Endothelial cell of umbilical vein (primary cell): ENCODE data around the gene NUDT3. TPM values are rescaled to one million over a fixed set of nuclear protein-coding genes. Genes with fewer than 3 reads are reported as not detected.

Experiments
- BruUV-seq: library from RNA; stranded (reverse); fragments of 400-500 nt; replicated peaks from 2 replicates; lab custom pipeline; 2021; lab: Mats Ljungman, UMichigan
- CTCF ChIA-PET: fragments of 300-600, 350-600 bp; sonication (Branson Sonifier 250); formaldehyde crosslinking; loops from one replicate; lab custom pipeline; 2021; ENCODE audit warnings: antibody characterized with exemption, inconsistent platforms; lab: Charles Lee
- POLR2A ChIA-PET: fragments of 300-600, 350-600 bp; sonication (Branson Sonifier 250); formaldehyde crosslinking; loops from one replicate; lab custom pipeline; 2021; ENCODE audit warnings: antibody characterized with exemption, inconsistent platforms; lab: Charles Lee
- DNase-seq: peaks from one replicate; pipeline ENCODE4 v3.0.0-alpha.2; 2011; ENCODE audit warnings: low read depth, low spot score
- FAIRE-seq: peaks from 2 replicates; lab custom pipeline; 2011; peaks lifted over from hg19 to GRCh38; lab: Jason Lieb, UNC
- H2AFZ ChIP-seq: 2 replicates; pipeline ENCODE4 v1.6.0; 2012; ENCODE audit warnings: low read depth, low read length, control low read depth, inconsistent platforms
- H3K27ac ChIP-seq: 2 replicates; pipeline ENCODE4 v1.5.1; 2011; ENCODE audit warnings: low read depth, mild to moderate bottlenecking, control low read depth, low read length, moderate library complexity; ENCODE audit not compliant: insufficient read depth
- H3K27me3 ChIP-seq, 2 experiments: 2 replicates each; pipeline versions ENCODE4 v1.6.0 to v1.6.1; 2011; ENCODE audit warnings: low read length in 2 of 2, mixed read lengths in 1 of 2; ENCODE audit not compliant: control insufficient read depth in 2 of 2, insufficient read depth in 2 of 2
- H3K36me3 ChIP-seq, 2 experiments: 2 replicates in 1 of 2; 3 replicates in 1 of 2; pipeline ENCODE4 v1.5.1; 2011; ENCODE audit warnings: low read length in 2 of 2, mild to moderate bottlenecking in 1 of 2, moderate library complexity in 1 of 2; ENCODE audit not compliant: control insufficient read depth in 2 of 2, insufficient read depth in 2 of 2; ENCODE audit errors: extremely low read depth in 1 of 2
- H3K4me1 ChIP-seq: 3 replicates; pipeline ENCODE4 v1.5.1; 2011; ENCODE audit warnings: mild to moderate bottlenecking, low read length; ENCODE audit not compliant: control insufficient read depth, insufficient read depth; ENCODE audit errors: extremely low read depth
- H3K4me2 ChIP-seq: 2 replicates; pipeline ENCODE4 v1.6.1; 2011; ENCODE audit warnings: low read length, control low read depth, mixed read lengths; ENCODE audit not compliant: insufficient read depth
- H3K4me3 ChIP-seq, 3 experiments: fragments of 200-600 bp in 1 of 3; sonication (generic), shearing (Covaris generic) in 1 of 3; replicated peaks in 1 of 3; 2 replicates each; pipeline ENCODE4 v1.5.1; 2011 to 2016; ENCODE audit warnings: control low read depth in 3 of 3, low read length in 3 of 3, mild to moderate bottlenecking in 2 of 3, inconsistent platforms in 1 of 3, low read depth in 1 of 3, moderate library complexity in 1 of 3; ENCODE audit not compliant: insufficient read depth in 1 of 3
- H3K79me2 ChIP-seq: 2 replicates; pipeline ENCODE4 v1.6.0; 2012; ENCODE audit warnings: low read length, inconsistent platforms; ENCODE audit not compliant: control insufficient read depth, insufficient read depth
- H3K9ac ChIP-seq: replicated peaks from 2 replicates; pipeline ENCODE3; 2011; ENCODE audit warnings: low read length, control low read depth; ENCODE audit not compliant: insufficient read depth; ENCODE audit errors: extremely low read depth
- H3K9me1 ChIP-seq: replicated peaks from 3 replicates; pipeline ENCODE4 v1.6.0; 2011; ENCODE audit warnings: mild to moderate bottlenecking, low read length; ENCODE audit not compliant: control insufficient read depth, insufficient read depth; ENCODE audit errors: extremely low read depth
- H3K9me3 ChIP-seq: replicated peaks from 2 replicates; pipeline ENCODE4 v1.5.1; 2012; ENCODE audit warnings: low read length, inconsistent platforms; ENCODE audit not compliant: control insufficient read depth, insufficient read depth
- H4K20me1 ChIP-seq: replicated peaks from 2 replicates; pipeline ENCODE3; 2011; ENCODE audit warnings: mild to moderate bottlenecking, low read length; ENCODE audit not compliant: control insufficient read depth, insufficient read depth; ENCODE audit errors: extremely low read depth
- CTCF ChIP-seq, 2 donors: IDR thresholded peaks; 1 replicate in 1 of 2; 2 replicates in 1 of 2; pipeline ENCODE4 v1.5.1; 2011; ENCODE audit warnings: low read length in 2 of 2, mild to moderate bottlenecking in 2 of 2, moderate library complexity in 2 of 2, control low read depth in 1 of 2, inconsistent platforms in 1 of 2, low read depth in 1 of 2; ENCODE audit not compliant: insufficient read depth in 1 of 2; ENCODE audit errors: extremely low read depth in 1 of 2
- EZH2 ChIP-seq: IDR thresholded peaks from 2 replicates; pipeline ENCODE4 v1.6.1; 2012; ENCODE audit warnings: borderline replicate concordance, low read depth, mild to moderate bottlenecking, moderate library complexity, low read length, inconsistent platforms; ENCODE audit not compliant: severe bottlenecking
- FOS ChIP-seq: IDR thresholded peaks from 2 replicates; pipeline ENCODE4 v1.6.1; 2011; ENCODE audit warnings: mild to moderate bottlenecking, low read length, moderate library complexity, borderline replicate concordance; ENCODE audit not compliant: insufficient read depth
- GATA2 ChIP-seq: IDR thresholded peaks from 2 replicates; pipeline ENCODE4 v1.7.0; 2011; ENCODE audit warnings: low read depth, mild to moderate bottlenecking, moderate library complexity, mixed read lengths, low read length; ENCODE audit not compliant: insufficient read length, insufficient read depth
- JUN ChIP-seq: IDR thresholded peaks from 2 replicates; pipeline ENCODE4 v1.6.1; 2011; ENCODE audit warnings: borderline replicate concordance, low read depth; ENCODE audit not compliant: insufficient read length, insufficient read depth
- MAX ChIP-seq: IDR thresholded peaks from 2 replicates; pipeline ENCODE4 v1.6.1; 2011; ENCODE audit not compliant: insufficient read depth, insufficient read length
- MYC ChIP-seq: IDR thresholded peaks from one replicate; pipeline ENCODE4 v1.6.1; 2011; ENCODE audit warnings: mild to moderate bottlenecking, low read depth, low read length
- POLR2A ChIP-seq: IDR thresholded peaks from 2 replicates; pipeline ENCODE4 v1.6.1; 2012; ENCODE audit warnings: low read depth, mild to moderate bottlenecking, control low read depth, low read length
- POLR2AphosphoS5 ChIP-seq: IDR thresholded peaks from 2 replicates; pipeline ENCODE4 v1.6.1; 2012; ENCODE audit warnings: low read depth, mild to moderate bottlenecking, control low read depth, low read length, moderate library complexity; ENCODE audit not compliant: insufficient read depth
- dilution Hi-C: fragments of 300-500 bp; cut with MboI; formaldehyde crosslinking; loops from one replicate; pipeline ENCODE4 v1.15.0; 2019; ENCODE audit warnings: low sequenced_read_pairs; ENCODE audit not compliant: extremely low pct_ligation_motif_present
- intact Hi-C: fragments of 100-400 bp; cut with micrococcal nuclease; formaldehyde crosslinking; loops from one replicate; pipeline ENCODE4 v1.10.0; 2022
- polyA plus RNA-seq, 4 experiments: library from polyadenylated mRNA; depleted of rRNA in 3 of 4; stranded (reverse) in 3 of 4; unstranded in 1 of 4; fragments of >200 nt; gene quantifications; 2 replicates each; pipeline versions ENCODE4 v1.2.1 to v1.2.3, GENCODE V29; 2011 to 2012; ENCODE audit warnings: missing spikeins in 1 of 4
- total RNA-seq: library from RNA; stranded (reverse); gene quantifications from 2 replicates; pipeline ENCODE4 v1.2.3, GENCODE V29; 2021

The NUDT3 gene
- total and polyA plus RNA-seq, 2 donors (not counting 3 experiments of a cell fraction or from before 2014, with no cell fraction given), result 11.9 to 30.9 TPM

GRCh38 chr6:34278833-34279232 is 113.6 kb downstream of the NUDT3 start:
- dilution Hi-C loops (no loop called here), intact Hi-C loops (no loop called here)
- FAIRE-seq, result no peak
- ChIA-PET CTCF (interaction anchor here (1.0 to 1.5 kb wide), 2 partner anchors 13 to 136 kb away, joined by 3 read pairs; no protein-coding TSS in a partner anchor), POLR2A (no interaction called here)
- H3K4me3 ChIP-seq, result no peak overlapping the region
- TF ChIP-seq GATA2, result no peak
- no peak for TF ChIP-seq EZH2
- TF ChIP-seq POLR2AphosphoS5, result no peak
- no peak for TF ChIP-seq CTCF (IDR thresholded peaks at IDR 0.05; ENCODE audit: extremely low read depth in 1 of 2, insufficient read depth in 1 of 2, low read depth in 1 of 2, low read length in 2 of 2)
- TF ChIP-seq MAX, result no peak
- no peak for TF ChIP-seq JUN
- TF ChIP-seq FOS, result no peak
- no peak for TF ChIP-seq POLR2A
- TF ChIP-seq MYC, result no peak
- H3K4me2 ChIP-seq, result no peak overlapping the region
- no peak overlapping the region for H3K27ac ChIP-seq
- no peak for DNase-seq
- no peaks in the 10 kb centered on the region for H3K79me2 ChIP-seq
- no peaks in the 10 kb centered on the region for H3K9me3 ChIP-seq
- no peak overlapping the region for H2AFZ ChIP-seq
- H3K27me3 ChIP-seq, result no peaks in the 10 kb centered on the region
- no TSS peak for BruUV-seq
- no peaks in the 10 kb centered on the region for H3K36me3 ChIP-seq
- H3K9me1 ChIP-seq, result no peaks in the 10 kb centered on the region
- H3K4me1 ChIP-seq, result peaks cover 14% of the 10 kb centered on the region
- H3K9ac ChIP-seq, result no peak overlapping the region
- no peaks in the 10 kb centered on the region for H4K20me1 ChIP-seq
